ENCODE results near the gene INTS3. TPM values are rescaled to one million over a fixed set of nuclear protein-coding genes. Genes with fewer than 3 reads are reported as not detected.

INTS3 gene
- total RNA-seq, 2 donors from 2014 or later, result 63.8 to 68.8 TPM

DNA sequence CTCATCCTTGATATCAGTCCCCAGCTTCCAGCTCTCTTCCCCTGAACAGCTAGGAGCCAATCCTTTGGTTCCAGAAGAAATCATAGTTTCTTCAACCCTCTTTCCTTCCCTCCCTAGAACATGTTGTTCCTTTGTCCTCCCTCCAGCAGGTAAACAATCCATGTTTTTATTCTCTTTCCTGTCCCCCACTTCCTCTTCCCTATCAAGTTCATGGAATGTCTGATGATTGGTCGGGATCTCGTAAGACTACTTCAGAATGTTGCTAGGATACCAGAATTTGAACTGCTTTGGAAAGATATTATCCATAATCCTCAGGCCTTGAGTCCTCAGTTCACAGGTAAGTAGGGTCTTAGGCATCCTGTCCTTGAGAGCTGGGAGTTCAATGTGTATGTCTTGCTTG is 24.2 kb downstream of the INTS3 start:
- ATAC-seq (ENCODE audit: insufficient number of reproducible peaks, low FRiP score, low read depth) (no peak), DNase-seq (ENCODE audit: low spot score) (no peak)
- Histone ChIP-seq H3K36me3 (peaks cover 21% of the 10 kb centered on the region), H3K4me1 (ENCODE audit: control insufficient read depth in 1 of 2, low read depth in 2 of 2) (peaks cover 56 to 71% of the 10 kb centered on the region in 2 donors), H3K27ac (peak overlapping the region; percentile 95 to 96), H3K4me3 (no peak overlapping the region), H3K9me3 (no peaks in the 10 kb centered on the region), H3K27me3 (replicated peaks; ENCODE audit: insufficient read depth) (no peaks in the 10 kb centered on the region)
- TF ChIP-seq, protein P1, sequence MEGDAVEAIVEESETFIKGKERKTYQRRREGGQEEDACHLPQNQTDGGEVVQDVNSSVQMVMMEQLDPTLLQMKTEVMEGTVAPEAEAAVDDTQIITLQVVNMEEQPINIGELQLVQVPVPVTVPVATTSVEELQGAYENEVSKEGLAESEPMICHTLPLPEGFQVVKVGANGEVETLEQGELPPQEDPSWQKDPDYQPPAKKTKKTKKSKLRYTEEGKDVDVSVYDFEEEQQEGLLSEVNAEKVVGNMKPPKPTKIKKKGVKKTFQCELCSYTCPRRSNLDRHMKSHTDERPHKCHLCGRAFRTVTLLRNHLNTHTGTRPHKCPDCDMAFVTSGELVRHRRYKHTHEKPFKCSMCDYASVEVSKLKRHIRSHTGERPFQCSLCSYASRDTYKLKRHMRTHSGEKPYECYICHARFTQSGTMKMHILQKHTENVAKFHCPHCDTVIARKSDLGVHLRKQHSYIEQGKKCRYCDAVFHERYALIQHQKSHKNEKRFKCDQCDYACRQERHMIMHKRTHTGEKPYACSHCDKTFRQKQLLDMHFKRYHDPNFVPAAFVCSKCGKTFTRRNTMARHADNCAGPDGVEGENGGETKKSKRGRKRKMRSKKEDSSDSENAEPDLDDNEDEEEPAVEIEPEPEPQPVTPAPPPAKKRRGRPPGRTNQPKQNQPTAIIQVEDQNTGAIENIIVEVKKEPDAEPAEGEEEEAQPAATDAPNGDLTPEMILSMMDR (IDR thresholded peaks at IDR 0.05), result no peak

DNA sequence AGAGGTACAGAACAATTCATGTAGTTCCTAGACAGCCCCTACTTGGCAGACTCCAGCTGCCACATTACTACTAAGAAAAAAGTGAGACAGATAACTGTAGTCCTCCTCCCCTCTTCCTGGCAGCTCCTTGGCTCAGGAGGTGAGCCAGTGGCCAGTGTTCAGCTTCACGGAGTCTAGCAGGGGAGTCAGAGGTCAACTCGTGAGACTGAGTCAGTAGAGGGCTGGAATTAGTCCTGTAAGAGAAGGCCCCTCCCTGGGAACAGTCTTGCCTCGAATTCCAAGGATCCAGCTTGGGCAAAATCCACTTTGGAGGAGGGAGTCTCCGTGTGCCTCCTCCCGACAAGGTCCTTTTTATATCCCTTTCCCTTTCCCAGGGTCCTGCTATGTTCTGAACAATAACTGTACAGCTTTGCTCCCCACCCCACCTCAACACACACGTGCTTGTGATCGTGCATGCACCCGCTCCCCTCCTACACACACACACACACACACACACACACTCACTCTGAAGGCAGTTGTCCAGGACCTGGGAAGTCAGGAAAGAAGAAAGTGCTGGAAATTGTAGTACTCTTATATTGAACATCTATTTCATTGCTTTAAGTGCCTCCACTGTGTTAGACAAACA is 24.8 kb downstream of the INTS3 start:
- H3K4me1 ChIP-seq (ENCODE audit: control insufficient read depth in 1 of 2, low read depth in 2 of 2), result peaks cover 50 to 65% of the 10 kb centered on the region in 2 donors
- TF ChIP-seq, protein P1 (IDR thresholded peaks at IDR 0.05), result no peak
- DNase-seq (ENCODE audit: low spot score), result peak; percentile 71
- ATAC-seq (ENCODE audit: insufficient number of reproducible peaks, low FRiP score, low read depth), result peak; percentile 40
- H3K36me3 ChIP-seq, result peaks cover 24% of the 10 kb centered on the region
- no peak overlapping the region for H3K4me3 ChIP-seq
- H3K9me3 ChIP-seq, result no peaks in the 10 kb centered on the region
- no peaks in the 10 kb centered on the region for H3K27me3 ChIP-seq (replicated peaks; ENCODE audit: insufficient read depth)
- peak overlapping the region; percentile 95 to 96 for H3K27ac ChIP-seq

DNA sequence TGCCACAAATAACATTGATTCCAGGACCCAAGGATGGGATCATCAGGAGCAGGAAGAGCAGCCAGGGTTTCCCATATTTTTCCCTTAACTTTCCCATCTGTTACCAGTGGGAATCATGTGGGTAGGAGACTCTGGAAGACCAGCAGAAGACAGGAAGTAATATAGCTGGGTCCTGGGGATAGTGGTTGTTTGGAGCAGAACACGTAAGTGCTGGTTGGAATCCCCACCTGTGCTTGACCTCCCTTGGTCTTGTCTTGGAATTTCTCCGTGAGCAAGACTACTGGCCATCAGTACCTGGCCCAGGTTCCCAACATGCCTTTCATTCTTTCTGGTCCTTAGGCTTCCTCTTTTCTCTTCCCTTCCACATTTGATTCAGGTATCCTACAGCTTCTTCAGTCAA is 26.4 kb downstream of the INTS3 start:
- H3K36me3 ChIP-seq, result peaks cover 38% of the 10 kb centered on the region
- H3K27me3 ChIP-seq (replicated peaks; ENCODE audit: insufficient read depth), result no peaks in the 10 kb centered on the region
- ATAC-seq (ENCODE audit: insufficient number of reproducible peaks, low FRiP score, low read depth) (no peak), DNase-seq (ENCODE audit: low spot score) (no peak)
- peak overlapping the region; percentile 95 to 96 for H3K27ac ChIP-seq
- H3K4me1 ChIP-seq (ENCODE audit: control insufficient read depth in 1 of 2, low read depth in 2 of 2), result peaks cover 34 to 49% of the 10 kb centered on the region in 2 donors
- H3K4me3 ChIP-seq, result no peak overlapping the region
- no peaks in the 10 kb centered on the region for H3K9me3 ChIP-seq
- TF ChIP-seq, protein P1 (IDR thresholded peaks at IDR 0.05), result no peak

DNA sequence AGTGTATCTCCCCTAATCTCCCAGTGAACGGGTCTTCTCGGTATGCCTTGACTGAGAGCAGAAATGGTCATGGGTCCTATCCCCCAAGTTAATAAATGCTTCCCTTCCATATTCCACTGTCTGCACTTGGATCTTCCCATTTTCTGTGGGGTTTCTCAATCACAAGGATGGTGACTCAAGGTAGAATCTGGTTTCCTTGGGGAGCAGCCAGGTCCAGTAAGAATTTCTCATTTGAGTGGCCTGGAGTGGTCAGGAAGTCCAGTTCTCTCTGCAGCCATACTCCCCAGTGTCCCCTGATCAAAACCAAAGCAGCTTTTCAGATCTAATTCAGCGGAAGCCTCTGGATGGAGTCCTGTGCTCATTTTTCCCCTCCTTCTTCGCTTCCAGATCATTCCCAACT is 32.6 kb downstream of the INTS3 start:
- Histone ChIP-seq H3K9me3 (no peaks in the 10 kb centered on the region), H3K27ac (no peak overlapping the region), H3K4me3 (no peak overlapping the region), H3K4me1 (ENCODE audit: control insufficient read depth in 1 of 2, low read depth in 2 of 2) (no peaks in the 10 kb centered on the region), H3K27me3 (replicated peaks; ENCODE audit: insufficient read depth) (no peaks in the 10 kb centered on the region), H3K36me3 (peaks cover 59% of the 10 kb centered on the region)
- TF ChIP-seq, protein P1 (IDR thresholded peaks at IDR 0.05), result no peak
- no peak for ATAC-seq (ENCODE audit: insufficient number of reproducible peaks, low FRiP score, low read depth)
- no peak for DNase-seq (ENCODE audit: low spot score)

DNA sequence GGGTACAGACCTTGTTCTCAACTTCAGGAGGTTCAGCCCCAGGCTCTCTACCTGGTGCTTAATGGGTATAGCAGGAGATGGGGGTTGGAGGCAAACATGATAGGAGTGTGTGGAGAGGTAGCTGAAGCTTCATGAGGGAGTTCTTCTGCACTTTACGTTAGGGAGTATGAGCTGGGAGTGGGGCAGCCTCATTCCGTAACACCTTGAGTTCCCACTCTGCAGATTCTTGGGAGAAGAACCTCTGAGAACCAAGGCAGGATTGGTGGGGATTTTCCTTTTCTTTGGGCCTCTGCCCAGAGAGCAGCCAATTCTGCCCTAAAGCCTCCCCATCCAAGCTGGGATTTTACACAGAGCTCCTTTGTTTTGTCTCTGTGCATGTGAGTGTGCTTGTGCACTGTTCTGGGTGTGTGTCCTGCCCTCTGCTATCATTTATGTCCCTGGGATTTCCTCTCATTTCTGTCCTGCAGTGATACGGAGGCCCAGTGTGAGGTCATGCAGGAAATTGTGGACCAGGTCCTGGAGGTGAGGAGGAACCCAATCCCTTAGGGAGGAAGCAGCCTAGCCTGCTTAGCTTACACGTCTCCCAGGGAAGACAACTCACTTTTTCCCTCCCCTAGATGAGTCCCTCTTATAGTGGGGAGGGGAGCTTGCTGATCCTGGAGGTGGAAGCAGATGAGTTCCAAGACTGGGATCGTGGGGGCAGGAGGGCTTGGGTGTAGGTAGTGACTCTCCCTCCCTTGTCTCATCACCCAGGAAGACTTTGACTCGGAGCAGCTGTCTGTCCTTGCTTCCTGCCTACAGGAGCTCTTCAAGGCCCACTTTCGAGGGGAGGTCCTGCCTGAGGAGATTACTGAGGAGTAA is 35.7 kb downstream of the INTS3 start:
- TF ChIP-seq, protein P1 (IDR thresholded peaks at IDR 0.05), result no peak
- Histone ChIP-seq H3K9me3 (no peaks in the 10 kb centered on the region), H3K4me3 (no peak overlapping the region), H3K4me1 (ENCODE audit: control insufficient read depth in 1 of 2, low read depth in 2 of 2) (peaks cover 0 to 4% of the 10 kb centered on the region in 2 donors), H3K36me3 (peaks cover 56% of the 10 kb centered on the region), H3K27me3 (replicated peaks; ENCODE audit: insufficient read depth) (no peaks in the 10 kb centered on the region), H3K27ac (peak overlapping the region in 1 of 2 donors; percentile 13)
- DNase-seq (ENCODE audit: low spot score), result no peak
- no peak for ATAC-seq (ENCODE audit: insufficient number of reproducible peaks, low FRiP score, low read depth)

All from thoracic aorta (tissue), 2 donors.